ENCODE measurements around the gene TCP11L2. TPM values are rescaled to one million over a fixed set of nuclear protein-coding genes. Genes with fewer than 3 reads are reported as not detected.

TCP11L2 gene
- polyA plus RNA-seq, 1 experiment = 26.5 TPM

- Histone ChIP-seq H3K27me3 (ENCODE audit: control insufficient read depth, insufficient read depth, low read length) (no peaks in the 10 kb centered on the region), H3K9me3 (ENCODE audit: control insufficient read depth, insufficient read depth, low read length) (no peaks in the 10 kb centered on the region), H3K27ac (ENCODE audit: low read depth, low read length) (no peak overlapping the region), H3K4me3 (ENCODE audit: low read depth, low read length) (no peak overlapping the region)
- ChIA-PET CTCF (interaction anchor here (1.1 to 1.5 kb wide), 2 partner anchors 10 to 40 kb away, joined by 3 to 4 read pairs; partner anchors contain the start of gene POLR3B), POLR2A (no interaction called here)
- no peak for TF ChIP-seq CTCF (IDR thresholded peaks at IDR 0.05; ENCODE audit: low read depth, low read length)
- DNase-seq (ENCODE audit: low read depth, low spot score) = no peak
These were observed 15.0 kb downstream of the TCP11L2 start for GRCh38 chr12:106317406-106318082.

- CTCF ChIA-PET = interaction anchor here (1.3 to 1.4 kb wide), 2 partner anchors 37 to 70 kb away, joined by 4 to 5 read pairs; partner anchors contain the start of gene POLR3B
- Histone ChIP-seq H3K27ac (ENCODE audit: low read depth, low read length) (no peak overlapping the region), H3K27me3 (ENCODE audit: control insufficient read depth, insufficient read depth, low read length) (no peaks in the 10 kb centered on the region), H3K4me3 (ENCODE audit: low read depth, low read length) (no peak overlapping the region), H3K9me3 (ENCODE audit: control insufficient read depth, insufficient read depth, low read length) (no peaks in the 10 kb centered on the region)
- POLR2A ChIA-PET = no interaction called here
- no peak for DNase-seq (ENCODE audit: low read depth, low spot score)
- TF ChIP-seq CTCF (IDR thresholded peaks at IDR 0.05; ENCODE audit: low read depth, low read length) = no peak
These were observed 18.8 kb downstream of the TCP11L2 start for GRCh38 chr12:106321139-106321850.

- CTCF ChIA-PET = no interaction called here
- no peaks in the 10 kb centered on the region for H3K9me3 ChIP-seq (ENCODE audit: control insufficient read depth, insufficient read depth, low read length)
- H3K27me3 ChIP-seq (ENCODE audit: control insufficient read depth, insufficient read depth, low read length) = no peaks in the 10 kb centered on the region
- H3K4me3 ChIP-seq (ENCODE audit: low read depth, low read length) = no peak overlapping the region
- POLR2A ChIA-PET = no interaction called here
- H3K27ac ChIP-seq (ENCODE audit: low read depth, low read length) = no peak overlapping the region
- DNase-seq (ENCODE audit: low read depth, low spot score) = no peak
- no peak for TF ChIP-seq CTCF (IDR thresholded peaks at IDR 0.05; ENCODE audit: low read depth, low read length)
These were observed 21.0 kb downstream of the TCP11L2 start for GRCh38 chr12:106323537-106323936.

- H3K9me3 ChIP-seq (ENCODE audit: control insufficient read depth, insufficient read depth, low read length) = no peaks in the 10 kb centered on the region
- DNase-seq (ENCODE audit: low read depth, low spot score) = no peak
- POLR2A ChIA-PET = no interaction called here
- no peak for TF ChIP-seq CTCF (IDR thresholded peaks at IDR 0.05; ENCODE audit: low read depth, low read length)
- CTCF ChIA-PET = interaction anchor here (0.7 kb wide), 1 partner anchor 10 kb away, joined by 3 read pairs; no protein-coding TSS in a partner anchor
- H3K4me3 ChIP-seq (ENCODE audit: low read depth, low read length) = no peak overlapping the region
- H3K27ac ChIP-seq (ENCODE audit: low read depth, low read length) = no peak overlapping the region
- H3K27me3 ChIP-seq (ENCODE audit: control insufficient read depth, insufficient read depth, low read length) = no peaks in the 10 kb centered on the region
These were observed 24.9 kb downstream of the TCP11L2 start for GRCh38 chr12:106327309-106327869.

GRCh38 chr12:106328735-106329134 lies 26.2 kb downstream of the TCP11L2 start:
- TF ChIP-seq CTCF (IDR thresholded peaks at IDR 0.05; ENCODE audit: low read depth, low read length) = no peak
- Histone ChIP-seq H3K4me3 (ENCODE audit: low read depth, low read length) (no peak overlapping the region), H3K9me3 (ENCODE audit: control insufficient read depth, insufficient read depth, low read length) (no peaks in the 10 kb centered on the region), H3K27me3 (ENCODE audit: control insufficient read depth, insufficient read depth, low read length) (no peaks in the 10 kb centered on the region), H3K27ac (ENCODE audit: low read depth, low read length) (no peak overlapping the region)
- ChIA-PET CTCF (no interaction called here), POLR2A (no interaction called here)
- DNase-seq (ENCODE audit: low read depth, low spot score) = no peak
